Activated naive CD4-positive, alpha-beta T cell treated with Interleukin-2 at 50 U/mL for 16 hours (primary cell): ENCODE measurements around the gene ZBTB1.
"Not testable (repeated sequence)": the region's sequence is repeated elsewhere in the genome, so short reads cannot be mapped to it uniquely, and the experiment has no call there.

Experiments
- DNase-seq: peaks from one replicate; pipeline ENCODE4 v3.0.0-alpha.2; 2020

Gene ZBTB1

GRCh38 chr14:64501411-64502171 lies 3.0 kb upstream of the ZBTB1 start:
- DNase-seq, result no peak

- peak; percentile 21 for DNase-seq
Observed at GRCh38 chr14:64502456-64502855, 2.1 kb upstream of the ZBTB1 start.

GRCh38 chr14:64502887-64503433 lies 1.6 kb upstream of the ZBTB1 start:
- peak; percentile 39 for DNase-seq

- peak; percentile 94 for DNase-seq
Observed at GRCh38 chr14:64503434-64504309, 898 bp upstream of the ZBTB1 start, which contains the start of gene ZBTB25. Gene ZBTB25 (minus strand): TSS chr14:64503838. CDS start chr14:64490533, 13,305 bp downstream.

- DNase-seq, result peak; percentile 85
Observed at GRCh38 chr14:64504897-64505794, 576 bp downstream of the ZBTB1 start.

GRCh38 chr14:64506721-64507120 lies 2.2 kb downstream of the ZBTB1 start:
- DNase-seq, result no peak

GRCh38 chr14:64507376-64508156 lies 3.0 kb downstream of the ZBTB1 start:
- DNase-seq, result peak; percentile 51

- DNase-seq, result no peak
Observed at GRCh38 chr14:64508215-64508776, 3.7 kb downstream of the ZBTB1 start.

GRCh38 chr14:64509036-64509435 lies 4.5 kb downstream of the ZBTB1 start:
- DNase-seq, result no peak

GRCh38 chr14:64510825-64511671 lies 6.5 kb downstream of the ZBTB1 start:
- peak; percentile 64 for DNase-seq

GRCh38 chr14:64513271-64513670 lies 8.7 kb downstream of the ZBTB1 start:
- no peak for DNase-seq

GRCh38 chr14:64515053-64515452 lies 10.5 kb downstream of the ZBTB1 start:
- DNase-seq, result no peak

GRCh38 chr14:64516969-64517368 lies 12.4 kb downstream of the ZBTB1 start:
- no peak for DNase-seq

- not testable (repeated sequence) for DNase-seq
Observed at GRCh38 chr14:64517667-64518066, 13.1 kb downstream of the ZBTB1 start.

GRCh38 chr14:64518229-64518628 lies 13.7 kb downstream of the ZBTB1 start:
- DNase-seq, result no peak

- DNase-seq, result no peak
Observed at GRCh38 chr14:64520699-64521098, 16.1 kb downstream of the ZBTB1 start.

GRCh38 chr14:64522591-64523355 lies 18.2 kb downstream of the ZBTB1 start:
- no peak for DNase-seq

- no peak for DNase-seq
Observed at GRCh38 chr14:64525354-64525753, 20.8 kb downstream of the ZBTB1 start.

- no peak for DNase-seq
Observed at GRCh38 chr14:64531567-64531966, 27.0 kb downstream of the ZBTB1 start.
